ENCODE measurements around the gene PEAK3. TPM values are rescaled to one million over a fixed set of nuclear protein-coding genes. Genes with fewer than 3 reads are reported as not detected.

Gene PEAK3
- total RNA-seq, 6 donors from 2014 or later, result 2.4 to 8.6 (median 4.6) TPM

GRCh38 chr19:2228157-2229030, 53.6 kb downstream of the PEAK3 start:
- WGBS, 2 donors, result 93 to 96% methylated on average over 33 to 35 of the region's 48 CpGs
- peaks cover 0 to 4% (median 0%) of the 10 kb centered on the region in 4 donors for H3K4me1 ChIP-seq
- H3K4me3 ChIP-seq, result no peak overlapping the region
- no peaks in the 10 kb centered on the region for H3K27me3 ChIP-seq
- no peak for TF ChIP-seq CTCF (IDR thresholded peaks at IDR 0.05)
- H3K27ac ChIP-seq, result no peak overlapping the region
- peaks cover 35 to 98% (median 92%) of the 10 kb centered on the region in 4 donors for H3K36me3 ChIP-seq
- H3K9me3 ChIP-seq, result no peaks in the 10 kb centered on the region
- ATAC-seq (ENCODE audit: low FRiP score in 2 of 2), result no peak
- peak in 1 of 2 donors; percentile 82 for DNase-seq

GRCh38 chr19:2227415-2228156, 54.4 kb downstream of the PEAK3 start:
- Histone ChIP-seq H3K27ac (no peak overlapping the region), H3K36me3 (peaks cover 34 to 100% (median 92%) of the 10 kb centered on the region in 4 donors), H3K4me3 (no peak overlapping the region), H3K4me1 (no peaks in the 10 kb centered on the region), H3K27me3 (no peaks in the 10 kb centered on the region), H3K9me3 (no peaks in the 10 kb centered on the region)
- DNase-seq (peak in 1 of 2 donors; percentile 88), ATAC-seq (ENCODE audit: low FRiP score in 2 of 2) (no peak)
- no peak for TF ChIP-seq POLR2AphosphoS5 (IDR thresholded peaks at IDR 0.05)
- TF ChIP-seq EP300 (IDR thresholded peaks at IDR 0.05), result no peak
- TF ChIP-seq POLR2A (IDR thresholded peaks at IDR 0.05), result no peak
- no peak for TF ChIP-seq CTCF (IDR thresholded peaks at IDR 0.05)
- WGBS, 2 donors, result 96% methylated on average over 48 to 50 of the region's 67 CpGs

GRCh38 chr19:2226840-2227360, 55.1 kb downstream of the PEAK3 start:
- Histone ChIP-seq H3K27ac (no peak overlapping the region), H3K4me3 (no peak overlapping the region), H3K4me1 (no peaks in the 10 kb centered on the region), H3K36me3 (peaks cover 34 to 100% (median 93%) of the 10 kb centered on the region in 4 donors), H3K9me3 (no peaks in the 10 kb centered on the region), H3K27me3 (no peaks in the 10 kb centered on the region)
- peak in 1 of 2 donors; percentile 84 for DNase-seq
- no peak for TF ChIP-seq CTCF (IDR thresholded peaks at IDR 0.05)
- TF ChIP-seq POLR2AphosphoS5 (IDR thresholded peaks at IDR 0.05), result no peak
- no peak for TF ChIP-seq POLR2A (IDR thresholded peaks at IDR 0.05)
- TF ChIP-seq EP300 (IDR thresholded peaks at IDR 0.05), result no peak
- ATAC-seq (ENCODE audit: low FRiP score in 2 of 2), result no peak
- WGBS, 2 donors, result 96 to 97% methylated on average over 11 to 42 of the region's 53 CpGs

- DNase-seq (peak in 1 of 2 donors; percentile 86), ATAC-seq (ENCODE audit: low FRiP score in 2 of 2) (no peak)
- no peaks in the 10 kb centered on the region for H3K4me1 ChIP-seq
- H3K27me3 ChIP-seq, result no peaks in the 10 kb centered on the region
- H3K27ac ChIP-seq, result no peak overlapping the region
- no peaks in the 10 kb centered on the region for H3K9me3 ChIP-seq
- H3K36me3 ChIP-seq, result peaks cover 34 to 100% (median 96%) of the 10 kb centered on the region in 4 donors
- 96 to 98% methylated on average over 17 to 48 of the region's 59 CpGs for WGBS, 2 donors
- TF ChIP-seq POLR2AphosphoS5 (IDR thresholded peaks at IDR 0.05), result no peak
- no peak for TF ChIP-seq EP300 (IDR thresholded peaks at IDR 0.05)
- no peak for TF ChIP-seq POLR2A (IDR thresholded peaks at IDR 0.05)
- TF ChIP-seq CTCF (IDR thresholded peaks at IDR 0.05), result no peak
- no peak overlapping the region for H3K4me3 ChIP-seq
These were observed 55.7 kb downstream of the PEAK3 start for GRCh38 chr19:2226051-2226839.

Measured in upper lobe of left lung (tissue), 6 donors.